Esophagus mucosa (tissue), 1 donor: ENCODE data around the gene ELK1. TPM values are rescaled to one million over a fixed set of nuclear protein-coding genes. Genes with fewer than 3 reads are reported as not detected.
"Not testable (repeated sequence)": the region's sequence is repeated elsewhere in the genome, so short reads cannot be mapped to it uniquely, and the experiment has no call there.

Source experiments
- ATAC-seq: fragments of 200-7000 bp; cut with Tn5 transposase; one replicate; pipeline ENCODE4 v1.9.1; 2020
- total RNA-seq: library from RNA; stranded (reverse); gene quantifications from one replicate; pipeline ENCODE4 v1.2.4, GENCODE V29; 2023
- donor health status: DM: yes; HTN: yes; CAD: no.

ELK1 gene
- total RNA-seq, 1 donor from 2014 or later: 17.5 TPM

DNA sequence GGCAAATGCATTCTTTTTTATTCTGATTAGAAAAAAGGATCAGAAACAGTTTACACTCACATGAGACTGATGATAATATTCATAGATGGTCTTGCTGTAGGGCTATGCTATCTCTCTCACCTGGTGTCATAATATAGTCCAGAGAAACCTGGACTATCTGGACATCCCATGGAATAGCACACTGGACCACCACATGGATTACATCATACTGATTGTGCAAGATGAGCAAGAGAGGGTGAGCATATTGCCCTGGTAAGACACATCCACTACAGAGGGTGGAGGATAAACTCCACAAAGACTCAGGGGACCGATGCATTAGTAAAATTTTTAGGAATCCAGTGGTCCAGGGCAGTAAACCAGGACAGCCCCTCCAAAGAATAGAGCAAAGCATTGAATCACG, 38.9 kb downstream of the ELK1 start:
- no peak for ATAC-seq

DNA sequence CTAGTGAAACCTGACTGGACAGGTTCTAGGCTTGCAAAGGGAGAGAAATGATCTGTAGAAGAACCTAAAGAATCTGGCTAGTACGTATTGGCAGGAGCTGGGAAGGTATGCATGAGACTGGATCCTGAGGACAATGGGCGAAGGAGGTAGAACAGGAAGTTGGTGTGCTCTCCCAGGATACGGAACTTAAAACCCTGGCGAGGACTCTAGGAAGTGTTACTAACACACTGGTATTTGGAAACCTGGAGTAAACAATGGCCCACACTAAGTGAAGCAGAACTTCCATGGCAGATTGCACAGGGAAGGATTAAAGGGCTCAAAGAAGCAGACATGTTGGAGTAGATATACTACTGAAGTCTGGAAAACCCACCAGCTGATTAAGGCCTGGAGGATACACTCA, 39.9 kb downstream of the ELK1 start:
- ATAC-seq: peak; percentile 37

- no peak for ATAC-seq
These were observed 42.1 kb downstream of the ELK1 start for GRCh38 chrX:47608130-47608810.

DNA sequence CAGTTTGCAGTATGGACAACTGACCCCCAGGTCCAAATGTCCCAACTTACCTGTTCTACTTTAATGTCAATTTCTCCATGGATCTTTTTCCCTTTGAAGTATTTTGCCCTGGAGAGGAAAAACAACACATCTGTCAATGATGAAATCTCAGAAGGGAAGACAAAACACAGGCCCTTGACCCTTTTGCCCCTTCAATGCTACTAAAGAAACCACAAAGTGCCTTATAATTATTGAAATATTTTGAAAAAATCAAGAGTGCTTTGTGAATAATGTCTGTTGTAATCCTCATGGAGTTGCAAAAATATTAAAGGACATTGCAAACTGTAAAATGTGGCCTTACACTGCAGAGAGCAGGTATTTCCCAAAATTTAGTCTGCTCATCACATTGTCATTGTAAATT, 43.3 kb downstream of the ELK1 start:
- no peak for ATAC-seq

DNA sequence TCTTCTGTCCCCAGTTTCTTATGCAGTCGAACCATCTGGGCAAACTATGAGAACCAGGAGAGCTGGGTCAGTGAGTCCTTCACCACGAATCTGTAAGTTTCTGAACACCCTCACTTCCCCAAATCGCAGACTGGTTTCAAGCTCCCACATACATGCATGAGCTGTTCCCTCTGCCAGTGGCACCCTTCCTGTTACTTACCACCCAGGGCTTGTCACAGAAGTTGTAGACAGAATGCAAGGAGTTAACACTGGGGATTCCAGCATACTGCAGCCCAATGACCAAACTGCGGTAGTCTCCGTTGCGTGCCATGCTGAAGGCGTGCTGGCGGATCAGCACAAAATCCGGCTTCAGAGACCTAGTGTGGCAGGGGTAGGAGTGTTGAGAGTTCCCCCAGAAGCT, 45.3 kb downstream of the ELK1 start:
- no peak for ATAC-seq

- not testable (repeated sequence) for ATAC-seq
These were observed 47.2 kb downstream of the ELK1 start for GRCh38 chrX:47603125-47603524.

DNA sequence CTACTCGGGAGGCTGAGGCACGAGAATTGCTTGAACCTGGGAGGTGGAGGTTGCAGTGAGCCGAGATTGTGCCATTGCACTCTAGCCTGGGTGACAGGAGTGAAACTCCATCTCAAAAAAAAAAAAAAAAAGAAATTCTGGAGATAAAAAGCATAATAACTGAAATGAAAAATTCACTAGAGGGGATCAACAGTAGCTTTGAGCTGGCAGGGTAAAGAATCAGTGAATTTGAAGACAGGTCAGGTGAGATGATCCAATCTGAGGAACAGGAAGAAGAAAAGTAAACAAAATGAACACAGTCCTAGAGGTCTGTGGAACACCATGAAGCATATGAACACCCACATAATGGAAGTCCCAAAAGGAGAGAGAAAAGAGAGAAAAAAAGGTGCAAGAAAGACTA, 53.1 kb downstream of the ELK1 start:
- no peak for ATAC-seq

GRCh38 chrX:47596256-47596655, 54.1 kb downstream of the ELK1 start:
- no peak for ATAC-seq

DNA sequence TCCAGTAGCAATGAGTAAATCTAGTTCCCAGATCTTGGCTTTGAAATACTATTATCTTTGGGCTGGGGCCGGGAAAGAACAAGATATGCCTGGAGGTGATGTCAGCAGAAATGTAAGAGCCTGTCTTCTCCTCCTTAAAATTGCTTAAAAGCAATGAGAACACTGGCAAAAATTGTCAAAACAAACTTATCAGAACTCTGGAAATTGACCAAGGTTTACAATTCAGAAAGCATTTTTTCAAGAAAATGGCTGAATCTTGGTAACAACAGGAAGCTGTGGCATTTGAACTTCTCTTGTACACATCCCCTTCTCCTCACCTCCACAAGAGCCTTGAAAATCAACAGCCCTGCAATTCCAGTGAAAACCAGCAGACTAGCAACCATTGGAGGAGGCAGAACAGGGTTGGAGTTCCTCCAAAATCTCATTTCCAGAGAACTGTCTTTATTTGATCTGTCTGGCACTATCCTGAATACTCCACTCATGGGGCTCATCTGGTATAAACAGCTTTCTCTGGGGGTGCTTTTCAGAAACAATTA, 54.6 kb downstream of the ELK1 start:
- ATAC-seq: no peak

DNA sequence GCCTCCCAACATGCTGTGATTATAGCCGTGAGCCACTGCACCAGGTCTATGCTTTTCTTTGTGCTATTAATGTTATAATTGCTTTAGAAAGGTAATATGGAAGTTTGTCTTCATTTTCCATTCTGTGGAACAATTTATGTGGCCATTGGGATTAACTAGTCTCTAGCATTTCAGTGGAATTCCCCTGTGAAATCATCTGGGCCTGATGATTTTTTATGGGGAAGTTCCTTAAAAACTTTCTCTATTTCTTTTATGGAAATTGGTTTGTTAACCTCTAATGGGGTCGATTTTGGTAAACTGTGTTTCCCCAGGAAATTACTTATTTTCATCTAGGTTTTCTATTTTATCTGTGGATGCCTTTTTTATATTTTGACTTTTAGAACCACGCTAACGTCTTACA, 56.8 kb downstream of the ELK1 start:
- no peak for ATAC-seq

GRCh38 chrX:47590984-47591383, 59.4 kb downstream of the ELK1 start:
- no peak for ATAC-seq

- no peak for ATAC-seq
These were observed 62.2 kb downstream of the ELK1 start for GRCh38 chrX:47587906-47588735.

DNA sequence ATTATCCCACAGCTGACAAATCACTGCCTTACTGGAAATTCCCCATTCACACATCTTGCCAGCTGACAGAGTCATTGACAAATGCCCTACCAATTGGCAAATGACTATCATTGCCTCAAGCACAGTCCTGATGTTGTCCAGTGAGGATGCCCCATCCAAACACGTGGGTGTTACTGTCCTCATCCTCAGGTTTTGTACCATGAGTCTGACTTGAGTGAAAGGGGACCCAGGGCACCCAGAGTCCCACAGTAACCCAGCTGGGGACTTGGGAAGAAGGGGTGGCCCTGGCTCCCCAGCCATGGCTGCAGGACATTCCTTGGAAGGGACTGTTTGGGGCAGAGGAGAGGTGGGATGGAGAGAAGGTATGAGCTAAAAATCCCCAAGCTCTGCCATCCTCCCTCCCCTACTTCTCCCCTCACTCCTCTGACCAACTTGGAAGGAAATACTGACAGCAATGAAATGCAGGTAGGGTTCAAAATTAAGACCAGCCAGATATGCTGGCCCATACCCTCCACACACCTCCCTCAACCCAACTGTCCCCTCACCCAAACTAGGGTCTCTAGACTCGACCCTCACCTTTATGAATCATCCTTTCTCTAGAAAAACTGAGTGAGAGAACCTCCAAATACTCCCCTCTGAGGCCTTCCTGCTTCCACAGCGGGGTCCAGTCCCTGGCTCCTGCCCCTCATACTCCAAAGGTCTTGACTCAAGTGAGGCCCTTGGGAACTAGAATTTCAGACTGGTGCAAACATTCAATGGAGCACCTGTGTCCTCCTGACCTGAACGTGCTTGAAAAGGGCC, 63.1 kb downstream of the ELK1 start:
- no peak for ATAC-seq

DNA sequence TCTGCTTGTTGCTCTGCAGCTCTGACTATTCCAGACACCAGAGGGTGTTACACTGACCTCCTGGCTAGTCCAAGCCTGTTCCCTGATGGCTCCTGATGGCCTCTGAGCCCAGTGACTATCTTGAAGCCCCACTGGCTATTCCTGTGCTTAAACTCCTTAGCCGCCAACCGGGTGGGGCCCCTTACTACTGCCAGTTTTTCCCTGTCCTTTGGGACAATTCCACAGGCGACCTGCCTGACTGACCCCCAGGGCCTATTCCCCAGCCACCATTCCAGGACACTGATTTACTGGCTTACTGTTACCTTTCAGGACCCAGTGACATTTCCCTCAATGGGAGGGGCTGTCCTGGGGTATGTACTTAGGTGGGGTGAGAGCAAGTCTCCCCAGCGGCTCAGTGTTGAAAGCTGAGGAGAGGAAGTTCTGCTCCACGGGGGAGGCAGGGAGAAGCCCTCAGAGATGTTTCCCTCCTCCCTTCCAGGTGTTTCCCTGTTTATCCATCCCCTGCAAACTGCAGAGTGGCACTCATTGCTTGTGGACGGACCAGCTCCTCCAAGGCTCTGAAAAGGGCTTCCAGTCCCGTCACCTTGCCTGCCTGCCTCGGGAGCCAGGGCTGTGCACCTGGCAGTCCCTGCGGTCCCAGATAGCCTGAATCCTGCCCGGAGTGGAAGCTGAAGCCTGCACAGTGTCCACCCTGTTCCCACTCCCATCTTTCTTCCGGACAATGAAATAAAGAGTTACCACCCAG, 64.1 kb downstream of the ELK1 start:
- ATAC-seq: no peak

Other genes with a start within 250 kb of the ELK1 start
- gene ZNF41, start 167.3 kb downstream of the ELK1 start, total RNA-seq: 4.2 TPM
- 33.8 TPM for gene ARAF, start 89.4 kb downstream of the ELK1 start, total RNA-seq
- gene TIMP1, start 68.1 kb downstream of the ELK1 start, total RNA-seq: 51.4 TPM
- 0.16 TPM for gene SYN1, start 30.7 kb downstream of the ELK1 start, total RNA-seq
- gene CFP, start 20.6 kb downstream of the ELK1 start, total RNA-seq: 0.48 TPM
- gene UXT, start 8.6 kb upstream of the ELK1 start, total RNA-seq: 67.5 TPM
- gene ZNF81, start 186.3 kb upstream of the ELK1 start, total RNA-seq: 7.8 TPM